ENCODE data around the gene MORN5.

DNA sequence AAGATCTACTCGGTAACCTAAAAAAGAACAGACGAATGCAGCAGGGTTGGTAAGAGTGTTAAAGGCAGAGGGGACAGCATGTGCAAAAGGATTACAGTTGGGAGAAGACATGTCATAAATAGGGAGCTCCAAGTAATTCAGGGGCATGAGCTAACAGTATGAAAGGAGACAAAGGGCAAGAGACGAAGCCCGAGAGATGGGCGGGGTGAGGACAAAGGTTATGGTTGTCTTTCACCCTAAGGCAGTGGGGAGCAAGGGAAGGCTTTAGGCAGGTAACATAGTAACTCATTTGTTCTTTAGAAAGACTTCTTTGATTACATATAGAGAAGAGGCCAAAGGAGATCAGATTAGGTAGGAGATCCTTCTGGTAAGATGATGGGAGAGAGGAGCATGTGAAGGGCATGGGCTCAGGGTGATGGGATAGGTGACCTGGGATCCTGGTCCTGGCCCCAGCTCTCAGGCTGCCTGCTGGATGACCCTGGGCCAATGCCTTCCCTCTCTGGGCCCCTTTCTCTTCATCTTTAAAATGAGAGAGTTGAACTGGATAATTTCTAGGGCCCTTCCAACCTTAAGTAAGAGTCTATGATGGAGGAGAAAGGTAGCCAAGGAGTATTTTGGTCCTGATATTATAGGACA is 19.5 kb downstream of the MORN5 start:
- no peak for TF ChIP-seq POLR2A (IDR thresholded peaks at IDR 0.05)
- TF ChIP-seq, protein P1, sequence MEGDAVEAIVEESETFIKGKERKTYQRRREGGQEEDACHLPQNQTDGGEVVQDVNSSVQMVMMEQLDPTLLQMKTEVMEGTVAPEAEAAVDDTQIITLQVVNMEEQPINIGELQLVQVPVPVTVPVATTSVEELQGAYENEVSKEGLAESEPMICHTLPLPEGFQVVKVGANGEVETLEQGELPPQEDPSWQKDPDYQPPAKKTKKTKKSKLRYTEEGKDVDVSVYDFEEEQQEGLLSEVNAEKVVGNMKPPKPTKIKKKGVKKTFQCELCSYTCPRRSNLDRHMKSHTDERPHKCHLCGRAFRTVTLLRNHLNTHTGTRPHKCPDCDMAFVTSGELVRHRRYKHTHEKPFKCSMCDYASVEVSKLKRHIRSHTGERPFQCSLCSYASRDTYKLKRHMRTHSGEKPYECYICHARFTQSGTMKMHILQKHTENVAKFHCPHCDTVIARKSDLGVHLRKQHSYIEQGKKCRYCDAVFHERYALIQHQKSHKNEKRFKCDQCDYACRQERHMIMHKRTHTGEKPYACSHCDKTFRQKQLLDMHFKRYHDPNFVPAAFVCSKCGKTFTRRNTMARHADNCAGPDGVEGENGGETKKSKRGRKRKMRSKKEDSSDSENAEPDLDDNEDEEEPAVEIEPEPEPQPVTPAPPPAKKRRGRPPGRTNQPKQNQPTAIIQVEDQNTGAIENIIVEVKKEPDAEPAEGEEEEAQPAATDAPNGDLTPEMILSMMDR (IDR thresholded peaks at IDR 0.05) = no peak

All from tibial nerve (tissue), 3 donors.